Prostate gland (tissue), 2 donors: ENCODE measurements around the gene PAF1.

Source experiments
- POLR2A ChIP-seq: fragments of 450-650 bp; IDR thresholded peaks from one replicate; pipeline ENCODE4 v1.6.1; 2016; ENCODE audit warnings: antibody characterized with exemption, mild to moderate bottlenecking
- POLR2AphosphoS5 ChIP-seq: sonication (generic); formaldehyde crosslinking; IDR thresholded peaks from one replicate; pipeline ENCODE4 v1.6.1; 2017; ENCODE audit warnings: antibody characterized with exemption
- TF ChIP-seq, protein P1 (sequence below), 4 experiments: fragments of 200-600 bp in 2 of 4; fragments of 450-650 bp in 2 of 4; sonication (generic) in 2 of 4; IDR thresholded peaks; 1 replicate in 3 of 4; 2 replicates in 1 of 4; pipeline ENCODE4 v1.5.1; 2016 to 2019; ENCODE audit warnings: antibody characterized with exemption in 4 of 4, mild to moderate bottlenecking in 2 of 4, moderate library complexity in 2 of 4

DNA sequence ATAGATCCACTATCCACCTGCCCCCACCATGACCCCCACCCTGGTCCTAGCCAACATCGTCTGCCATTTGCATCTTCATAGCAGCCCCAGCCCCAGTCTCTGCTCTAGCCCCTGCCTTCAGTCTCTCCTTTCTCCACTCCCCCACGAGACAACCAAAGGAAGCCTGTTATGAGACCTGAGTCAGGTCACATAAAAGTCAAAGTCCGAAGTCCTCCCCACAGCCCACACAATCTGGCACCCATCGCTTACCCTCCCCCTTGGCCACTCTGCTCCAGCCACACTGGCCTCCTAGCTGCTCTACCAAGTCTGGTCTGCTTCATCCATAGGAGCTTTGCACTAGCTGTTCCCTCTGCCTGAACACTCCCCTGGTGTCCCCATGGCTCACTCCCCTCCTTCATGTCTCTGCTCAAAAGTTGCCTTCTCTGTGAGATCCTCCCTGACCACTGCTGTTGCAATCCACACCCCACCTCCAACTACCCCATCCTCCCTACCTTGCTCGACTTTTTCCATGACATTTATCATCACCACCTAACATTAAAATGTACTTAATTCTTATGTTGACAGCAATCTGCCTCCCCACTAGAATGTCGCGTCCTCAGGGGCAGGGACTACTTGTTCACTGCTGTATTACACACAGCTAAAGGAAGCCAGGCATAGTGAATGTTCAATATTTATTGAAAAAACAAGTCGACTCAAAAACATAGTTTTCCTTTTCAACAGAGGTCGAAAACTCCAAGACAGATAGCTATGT is 20.4 kb upstream of the PAF1 start:
- TF ChIP-seq POLR2A (no peak), POLR2AphosphoS5 (no peak)
- TF ChIP-seq, protein P1, sequence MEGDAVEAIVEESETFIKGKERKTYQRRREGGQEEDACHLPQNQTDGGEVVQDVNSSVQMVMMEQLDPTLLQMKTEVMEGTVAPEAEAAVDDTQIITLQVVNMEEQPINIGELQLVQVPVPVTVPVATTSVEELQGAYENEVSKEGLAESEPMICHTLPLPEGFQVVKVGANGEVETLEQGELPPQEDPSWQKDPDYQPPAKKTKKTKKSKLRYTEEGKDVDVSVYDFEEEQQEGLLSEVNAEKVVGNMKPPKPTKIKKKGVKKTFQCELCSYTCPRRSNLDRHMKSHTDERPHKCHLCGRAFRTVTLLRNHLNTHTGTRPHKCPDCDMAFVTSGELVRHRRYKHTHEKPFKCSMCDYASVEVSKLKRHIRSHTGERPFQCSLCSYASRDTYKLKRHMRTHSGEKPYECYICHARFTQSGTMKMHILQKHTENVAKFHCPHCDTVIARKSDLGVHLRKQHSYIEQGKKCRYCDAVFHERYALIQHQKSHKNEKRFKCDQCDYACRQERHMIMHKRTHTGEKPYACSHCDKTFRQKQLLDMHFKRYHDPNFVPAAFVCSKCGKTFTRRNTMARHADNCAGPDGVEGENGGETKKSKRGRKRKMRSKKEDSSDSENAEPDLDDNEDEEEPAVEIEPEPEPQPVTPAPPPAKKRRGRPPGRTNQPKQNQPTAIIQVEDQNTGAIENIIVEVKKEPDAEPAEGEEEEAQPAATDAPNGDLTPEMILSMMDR (IDR thresholded peaks at IDR 0.05) = no peak
